BJ (cell line): ENCODE results near the gene AGXT. TPM values are rescaled to one million over a fixed set of nuclear protein-coding genes. Genes with fewer than 3 reads are reported as not detected.
A peak's percentile ranks its signal among the peaks of the same experiment; 100 is the strongest.

Source experiments
- CTCF ChIA-PET: fragments of 350-600 bp; formaldehyde crosslinking; extraction: SDS; loops from one replicate; lab custom pipeline; 2021; ENCODE audit warnings: antibody characterized with exemption, inconsistent platforms; lab: Yijun Ruan, JAX
- POLR2A ChIA-PET: fragments of 300-600 bp; sonication (Branson Sonifier 250); formaldehyde crosslinking; extraction: SDS; loops from one replicate; lab custom pipeline; 2021; ENCODE audit warnings: antibody characterized with exemption; lab: Charles Lee
- DNase-seq: peaks from one replicate; pipeline ENCODE4 v3.0.0-alpha.2; 2011; ENCODE audit warnings: low read depth
- H3K27me3 ChIP-seq: 2 replicates; pipeline ENCODE4 v1.6.0; 2011; ENCODE audit warnings: low read length; ENCODE audit not compliant: control insufficient read depth, insufficient read depth
- H3K36me3 ChIP-seq: 2 replicates; pipeline ENCODE4 v1.5.1; 2011; ENCODE audit warnings: low read length; ENCODE audit not compliant: control insufficient read depth, insufficient read depth
- H3K4me3 ChIP-seq: 2 replicates; pipeline ENCODE4 v1.5.1; 2011; ENCODE audit warnings: low read depth, mild to moderate bottlenecking, control low read depth, low read length
- polyA plus RNA-seq: library from polyadenylated mRNA; depleted of rRNA; stranded (reverse); fragments of >200 nt; gene quantifications from 2 replicates; pipeline ENCODE4 v1.2.3, GENCODE V29; 2011
- TF ChIP-seq, protein P1 (sequence below): IDR thresholded peaks from 2 replicates; pipeline ENCODE4 v1.5.1; 2011; ENCODE audit warnings: low read depth, mild to moderate bottlenecking, control low read depth, inconsistent platforms, low read length, moderate library complexity; ENCODE audit not compliant: insufficient read depth

AGXT gene
- polyA plus RNA-seq, 1 experiment: not detected

DNA sequence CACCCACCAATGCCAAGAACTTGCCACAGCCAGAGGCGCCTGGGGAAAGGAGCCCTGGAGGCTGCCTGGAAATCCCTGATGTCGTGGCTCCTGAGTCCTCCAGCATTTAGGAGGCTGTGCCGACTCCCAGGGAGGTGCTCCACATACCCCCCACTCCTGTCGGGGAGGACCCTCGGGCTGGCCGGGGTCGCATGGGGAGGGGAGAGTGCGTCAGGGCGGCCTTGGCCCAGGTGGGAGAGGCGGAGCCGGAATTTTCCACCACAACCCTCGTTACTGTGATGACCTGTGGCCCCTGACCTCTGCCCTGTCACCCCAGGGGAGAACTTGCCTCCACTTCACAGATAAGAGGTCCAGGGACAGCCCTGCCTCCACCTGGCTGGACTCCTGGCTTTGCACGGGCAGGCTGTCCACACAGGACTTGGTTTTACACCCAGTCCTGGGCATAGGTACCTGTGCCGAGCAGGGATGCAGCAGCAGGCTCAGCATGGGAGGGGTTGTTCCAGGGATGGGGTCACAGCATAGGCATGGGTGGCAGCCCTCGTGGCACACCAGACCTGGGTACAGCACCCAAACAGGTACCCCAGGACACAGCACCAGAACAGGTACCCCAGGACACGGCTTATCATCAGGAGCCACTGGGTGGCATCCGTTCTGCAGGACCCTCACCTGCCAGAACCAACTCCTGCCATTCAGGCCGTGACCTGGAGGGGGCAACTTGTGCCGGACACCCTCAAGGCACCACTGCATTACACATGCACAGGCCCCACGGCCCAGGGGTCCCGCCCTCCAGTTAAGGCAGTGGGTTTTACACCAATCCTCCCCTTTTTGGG, 12.3 kb upstream of the AGXT start:
- Histone ChIP-seq H3K27me3 (peaks cover 4% of the 10 kb centered on the region), H3K36me3 (no peaks in the 10 kb centered on the region), H3K4me3 (no peak overlapping the region)
- CTCF ChIA-PET: no interaction called here
- POLR2A ChIA-PET: no interaction called here
- DNase-seq: no peak
- TF ChIP-seq, protein P1, sequence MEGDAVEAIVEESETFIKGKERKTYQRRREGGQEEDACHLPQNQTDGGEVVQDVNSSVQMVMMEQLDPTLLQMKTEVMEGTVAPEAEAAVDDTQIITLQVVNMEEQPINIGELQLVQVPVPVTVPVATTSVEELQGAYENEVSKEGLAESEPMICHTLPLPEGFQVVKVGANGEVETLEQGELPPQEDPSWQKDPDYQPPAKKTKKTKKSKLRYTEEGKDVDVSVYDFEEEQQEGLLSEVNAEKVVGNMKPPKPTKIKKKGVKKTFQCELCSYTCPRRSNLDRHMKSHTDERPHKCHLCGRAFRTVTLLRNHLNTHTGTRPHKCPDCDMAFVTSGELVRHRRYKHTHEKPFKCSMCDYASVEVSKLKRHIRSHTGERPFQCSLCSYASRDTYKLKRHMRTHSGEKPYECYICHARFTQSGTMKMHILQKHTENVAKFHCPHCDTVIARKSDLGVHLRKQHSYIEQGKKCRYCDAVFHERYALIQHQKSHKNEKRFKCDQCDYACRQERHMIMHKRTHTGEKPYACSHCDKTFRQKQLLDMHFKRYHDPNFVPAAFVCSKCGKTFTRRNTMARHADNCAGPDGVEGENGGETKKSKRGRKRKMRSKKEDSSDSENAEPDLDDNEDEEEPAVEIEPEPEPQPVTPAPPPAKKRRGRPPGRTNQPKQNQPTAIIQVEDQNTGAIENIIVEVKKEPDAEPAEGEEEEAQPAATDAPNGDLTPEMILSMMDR: 0 out of 2 replicates have a peak, but pooled peaks have one; percentile 7

DNA sequence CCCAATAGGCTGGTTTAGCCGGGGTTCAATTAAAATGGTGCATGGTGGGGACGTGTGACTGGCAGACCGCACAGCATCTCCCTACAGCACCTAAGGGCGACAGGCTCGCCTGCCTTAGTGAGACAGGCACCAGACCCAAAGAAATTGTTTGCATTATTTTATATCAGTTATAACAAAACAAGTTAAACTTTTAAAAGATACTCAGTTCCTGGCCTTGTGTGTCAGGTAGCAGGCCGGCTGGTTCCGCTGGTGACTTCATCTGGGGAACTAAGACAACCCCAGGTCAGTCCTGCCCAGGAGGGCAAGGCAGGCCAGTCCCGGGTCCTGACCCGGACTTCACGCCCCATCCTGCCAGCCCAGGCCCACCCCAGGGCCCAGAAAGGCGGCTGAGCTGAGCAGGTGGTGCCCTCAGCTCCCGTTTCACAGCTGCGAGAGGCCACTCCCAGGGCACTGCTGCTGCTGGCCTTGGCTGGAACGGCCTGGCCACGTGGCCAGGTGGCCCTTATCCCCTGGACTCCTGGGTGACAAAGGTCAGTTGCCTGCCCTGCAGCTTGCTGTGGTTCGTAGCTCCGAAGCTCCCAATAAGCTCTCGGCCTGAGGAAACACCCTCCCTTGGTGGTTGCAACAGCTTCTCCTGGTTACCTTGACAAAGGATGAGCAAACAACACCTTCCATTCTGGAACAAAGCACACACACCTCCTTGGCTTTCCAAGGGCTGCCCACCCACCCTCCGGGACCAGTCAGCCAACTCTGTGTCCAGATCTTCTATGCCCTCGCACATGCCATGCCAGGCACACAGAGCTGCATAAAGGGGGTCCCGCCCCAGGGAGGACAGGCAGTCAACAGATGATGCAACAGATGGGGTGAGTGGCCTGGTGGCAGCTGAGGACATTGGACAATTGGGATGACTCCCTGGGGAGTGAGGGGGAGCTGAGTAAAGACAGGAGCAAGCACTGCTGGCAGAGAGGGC, 11.3 kb upstream of the AGXT start:
- CTCF ChIA-PET: interaction anchor here (0.6 to 1.3 kb wide), 3 partner anchors 17 to 531 kb away, joined by 3 to 4 read pairs (median 3); no protein-coding TSS in a partner anchor
- no peak overlapping the region for H3K4me3 ChIP-seq
- peaks cover 4% of the 10 kb centered on the region for H3K27me3 ChIP-seq
- no peak for DNase-seq
- TF ChIP-seq, protein P1: no peak
- POLR2A ChIA-PET: no interaction called here
- no peaks in the 10 kb centered on the region for H3K36me3 ChIP-seq

- TF ChIP-seq, protein P1: no peak
Measured at GRCh38 chr2:240858321-240858720, 10.3 kb upstream of the AGXT start.

GRCh38 chr2:240858871-240859270, 9.8 kb upstream of the AGXT start:
- no peak for DNase-seq
- Histone ChIP-seq H3K27me3 (peaks cover 6% of the 10 kb centered on the region), H3K36me3 (no peaks in the 10 kb centered on the region), H3K4me3 (no peak overlapping the region)
- TF ChIP-seq, protein P1: no peak
- POLR2A ChIA-PET: no interaction called here
- CTCF ChIA-PET: interaction anchor here (2.2 to 3.4 kb wide), 2 partner anchors 7 to 19 kb away, joined by 9 to 18 read pairs; no protein-coding TSS in a partner anchor

More at GRCh38 chr2:240858321-240858720, 10.3 kb upstream of the AGXT start:
- peaks cover 4% of the 10 kb centered on the region for H3K27me3 ChIP-seq
- H3K36me3 ChIP-seq: no peaks in the 10 kb centered on the region
- CTCF ChIA-PET: interaction anchor here (0.6 to 1.3 kb wide), 3 partner anchors 18 to 530 kb away, joined by 3 to 4 read pairs (median 3); no protein-coding TSS in a partner anchor
- POLR2A ChIA-PET: no interaction called here
- no peak for DNase-seq
- H3K4me3 ChIP-seq: no peak overlapping the region
